Measurements from ENCODE around the gene LAMA5. TPM values are rescaled to one million over a fixed set of nuclear protein-coding genes. Genes with fewer than 3 reads are reported as not detected.

The LAMA5 gene
- total RNA-seq, 1 experiment from 2014 or later, result 81.2 TPM

DNA sequence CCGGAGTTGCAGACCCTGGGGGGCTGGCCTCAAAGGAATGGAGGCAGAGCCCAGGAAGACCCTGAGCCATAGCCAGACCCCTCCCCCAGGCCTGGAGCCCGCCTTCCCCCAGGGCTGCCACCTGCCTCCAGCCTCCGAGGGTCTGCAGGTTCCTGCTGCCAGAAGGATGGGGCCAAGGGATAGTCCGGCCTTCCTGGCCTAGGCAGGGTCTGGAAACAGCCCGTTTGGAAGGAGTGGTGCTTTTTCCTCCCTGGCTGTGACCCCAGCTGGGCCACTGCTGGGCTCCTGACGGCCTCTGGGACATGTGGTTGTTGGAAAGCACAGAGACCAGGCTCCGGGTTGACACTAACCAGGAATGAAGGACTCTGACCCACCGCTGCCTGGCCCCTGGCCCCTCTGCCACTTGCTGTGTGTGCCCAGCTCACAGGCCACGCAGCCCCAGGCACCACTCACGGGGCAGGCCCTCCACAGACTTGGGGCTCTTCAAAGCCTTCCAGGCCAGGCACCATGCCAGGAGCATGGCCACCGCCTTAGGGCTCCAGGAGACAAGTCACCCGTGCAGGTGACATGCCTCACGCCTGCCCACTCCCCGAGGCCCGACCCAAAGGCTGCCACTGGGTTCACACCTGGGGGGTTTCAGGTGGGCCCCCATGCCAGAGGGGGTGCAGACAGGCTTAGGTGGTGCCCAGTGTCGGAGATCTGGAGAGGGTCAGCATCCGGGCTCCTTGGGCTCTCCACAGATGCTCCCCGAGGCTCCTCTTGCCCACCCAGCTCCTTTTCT is 3.9 kb upstream of the LAMA5 start:
- DNase-seq (ENCODE audit: low spot score), result no peak

DNA sequence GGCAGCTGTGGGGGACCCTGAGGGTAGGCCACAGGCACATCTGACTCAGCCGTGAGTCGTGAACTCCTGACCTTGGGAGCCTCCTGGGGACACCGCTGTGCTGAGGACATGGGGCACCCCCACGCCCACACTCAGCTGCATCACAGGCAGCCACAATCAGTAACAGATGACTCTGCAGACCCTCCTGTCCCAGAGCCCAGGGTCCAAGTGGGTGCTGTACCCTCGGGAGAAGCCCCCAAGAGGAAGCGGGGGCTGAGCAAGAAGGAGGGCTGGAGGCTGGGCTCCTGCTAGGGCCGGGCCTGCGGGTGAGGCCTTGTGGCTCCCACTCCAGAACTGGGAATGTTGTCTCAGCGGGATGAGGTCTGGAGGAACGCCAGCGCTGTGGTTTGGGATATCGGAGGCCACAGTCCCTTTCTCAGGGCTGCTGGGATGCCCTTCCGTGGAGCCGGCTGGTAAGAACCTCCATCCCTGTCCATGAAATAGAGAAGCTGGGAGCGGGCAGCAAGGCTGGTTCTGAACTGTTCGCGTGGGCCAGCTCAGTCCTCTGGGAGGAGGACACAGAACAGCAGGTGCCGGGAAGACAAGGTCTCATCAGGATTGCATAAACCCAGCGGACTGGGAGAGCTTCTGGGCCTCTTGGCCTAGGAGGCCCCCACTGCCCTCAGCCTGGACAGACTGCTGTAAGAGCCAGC is 3.1 kb upstream of the LAMA5 start:
- DNase-seq (ENCODE audit: low spot score), result peak; percentile 97

DNA sequence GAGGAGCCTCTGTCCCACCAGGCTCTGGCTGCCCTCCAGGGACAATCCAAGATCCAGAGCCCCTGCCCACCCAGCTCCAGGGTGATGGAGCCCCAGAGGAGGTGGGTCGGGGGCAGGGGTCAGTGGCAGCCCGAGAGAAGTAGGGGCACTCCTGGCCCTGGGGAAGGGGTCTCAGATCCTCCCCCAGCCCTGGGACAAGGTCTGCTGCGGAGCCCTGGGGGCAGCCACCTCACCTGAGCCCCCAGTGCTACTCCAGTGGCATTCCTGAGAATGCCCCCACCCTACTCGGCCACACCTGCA is 2.7 kb upstream of the LAMA5 start:
- DNase-seq (ENCODE audit: low spot score), result no peak

DNA sequence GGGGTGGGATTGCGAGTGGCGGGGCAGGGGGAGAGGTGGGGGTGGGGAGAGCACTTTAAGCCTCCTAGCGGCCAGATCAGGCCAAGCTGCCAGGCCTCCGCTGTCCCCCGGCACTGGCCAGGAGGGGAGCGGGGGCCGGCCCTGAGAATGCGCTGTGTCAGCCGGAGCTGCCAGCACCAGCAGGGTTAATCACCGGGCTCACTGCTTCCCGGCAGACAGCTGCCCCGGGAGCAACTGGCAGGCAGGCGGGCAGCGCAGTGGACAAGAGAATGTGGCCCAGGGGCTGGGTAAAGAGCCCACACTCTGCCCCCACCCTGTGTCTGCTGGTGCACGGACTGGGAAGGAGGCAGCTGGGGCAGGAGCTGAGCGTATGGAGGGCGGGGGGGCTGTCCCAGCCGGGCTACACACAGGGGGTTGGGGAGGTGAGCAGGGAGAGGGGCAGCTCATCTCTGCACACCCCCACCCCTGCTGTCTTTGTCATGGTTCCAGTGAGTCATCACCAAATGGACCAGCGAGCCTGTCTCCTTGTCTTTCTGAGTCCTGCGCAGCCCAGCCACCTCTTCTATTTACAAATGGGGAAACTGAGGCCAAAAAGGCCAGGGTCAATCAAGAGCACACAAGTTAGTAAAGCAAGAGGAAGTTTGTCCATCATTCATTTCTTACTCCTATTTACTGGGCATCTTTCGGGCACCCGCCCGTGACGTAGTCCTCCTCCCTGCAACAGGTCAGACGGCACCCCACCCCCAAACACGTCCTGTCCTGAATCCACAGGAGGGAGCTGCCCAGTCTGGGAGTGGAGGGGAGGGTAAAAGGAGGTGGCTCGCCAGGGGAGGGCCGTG is 2.1 kb upstream of the LAMA5 start:
- DNase-seq (ENCODE audit: low spot score), result peak; percentile 89

DNA sequence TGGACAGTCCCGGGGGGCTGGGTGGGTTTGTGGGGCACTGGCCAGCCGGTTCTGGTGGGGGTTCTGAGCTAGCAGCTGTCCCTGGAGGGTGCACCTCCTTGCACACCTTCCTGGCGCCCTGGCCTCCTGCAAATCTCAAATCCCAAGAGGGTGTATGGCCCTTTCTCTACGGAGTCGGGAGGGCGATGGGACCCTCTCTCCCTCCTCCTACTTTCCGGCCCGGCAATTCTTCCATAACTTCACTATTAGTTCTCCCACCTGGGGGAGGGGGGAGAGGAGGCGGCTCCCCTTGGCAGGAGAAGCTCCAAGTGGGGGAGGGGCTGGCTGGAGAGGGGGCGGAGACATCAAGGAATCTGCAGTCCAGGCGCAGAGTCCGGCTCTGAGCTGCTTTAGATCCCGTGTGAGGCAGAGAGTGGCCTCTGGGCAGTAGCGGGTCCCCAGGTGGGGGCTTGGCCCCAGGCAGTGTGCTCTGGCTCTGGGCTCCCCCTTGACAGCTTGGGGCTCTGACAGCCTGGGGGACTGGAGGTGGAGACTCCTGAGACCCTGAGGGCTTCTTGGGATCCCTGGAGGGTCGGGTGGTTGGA is 1.4 kb upstream of the LAMA5 start:
- peak; percentile 57 for DNase-seq (ENCODE audit: low spot score)

DNA sequence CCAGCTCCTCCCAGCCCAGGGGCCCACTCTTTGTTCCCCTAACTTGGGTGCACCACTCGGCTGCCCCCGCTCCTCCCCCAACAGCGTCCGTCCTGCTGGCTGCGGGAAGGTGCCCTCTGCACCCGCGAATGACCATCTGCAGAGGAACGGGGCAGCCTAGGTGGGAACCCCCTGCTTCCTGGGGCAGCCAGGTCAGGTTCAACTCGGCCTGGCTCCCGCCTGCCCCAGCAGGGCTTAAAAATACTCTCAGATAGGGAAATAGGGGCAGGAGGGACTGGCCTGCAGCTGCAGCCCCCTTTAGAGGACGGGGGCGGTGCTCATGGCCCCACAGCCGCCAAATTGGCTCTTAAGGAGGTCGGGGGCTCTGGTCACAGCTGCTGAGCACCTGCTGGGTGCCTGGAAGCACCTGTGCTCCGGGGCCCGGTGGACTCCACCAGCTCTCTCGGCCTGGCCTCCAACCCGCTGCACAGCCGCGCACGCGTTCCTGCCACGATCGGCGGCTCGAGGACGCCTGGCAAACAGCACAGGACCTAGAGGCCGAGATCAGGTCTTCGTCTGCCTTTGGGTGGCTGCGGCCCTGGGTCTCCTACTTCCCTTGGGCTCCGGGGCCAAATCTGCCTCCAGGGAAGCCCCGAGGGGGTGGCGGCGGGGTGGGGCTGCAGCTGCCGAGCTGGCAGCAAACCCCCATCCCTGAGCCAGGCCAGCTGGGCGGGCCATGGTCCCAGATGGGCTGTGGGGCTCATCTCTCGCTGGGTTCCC is 700 bp upstream of the LAMA5 start:
- DNase-seq (ENCODE audit: low spot score), result no peak

DNA sequence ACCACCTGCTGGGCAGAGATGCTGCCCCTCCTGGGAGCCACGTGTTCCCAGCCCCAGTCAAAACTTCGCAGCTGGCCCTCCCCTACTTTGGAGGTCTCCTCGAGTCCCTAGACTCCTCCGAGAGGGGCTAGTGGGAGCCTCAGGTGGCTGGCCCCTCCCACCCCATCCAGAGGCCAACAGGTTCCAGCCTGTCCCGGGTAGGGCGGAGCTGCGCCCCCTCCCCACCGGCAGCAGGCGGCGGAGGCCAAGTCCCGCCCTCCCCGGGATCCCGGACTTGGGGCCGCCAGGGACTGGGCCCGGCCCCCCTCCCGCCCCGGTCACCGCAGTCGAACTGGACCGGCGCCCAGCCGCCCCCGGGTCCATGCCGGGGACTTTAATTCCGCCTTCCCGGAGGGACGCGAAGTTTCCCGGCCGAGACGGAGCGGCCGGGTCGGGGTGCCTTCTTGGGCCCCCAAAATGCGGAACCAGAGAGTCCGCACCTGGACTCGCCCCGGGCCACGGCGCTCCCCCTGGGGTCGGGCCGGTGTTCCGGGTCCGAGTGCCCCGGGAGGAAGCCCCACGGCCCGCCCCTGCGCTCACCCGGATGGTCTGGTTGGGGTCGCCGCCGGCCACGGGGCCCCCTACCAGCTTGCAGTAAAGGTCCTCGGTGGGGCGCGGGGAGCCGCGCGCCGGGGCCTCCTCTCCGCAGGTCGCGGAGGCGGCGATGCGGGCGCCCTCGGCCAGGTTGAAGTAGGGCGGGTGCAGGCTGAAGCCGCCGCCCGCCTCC is 559 bp downstream of the LAMA5 start:
- no peak for DNase-seq (ENCODE audit: low spot score)

DNA sequence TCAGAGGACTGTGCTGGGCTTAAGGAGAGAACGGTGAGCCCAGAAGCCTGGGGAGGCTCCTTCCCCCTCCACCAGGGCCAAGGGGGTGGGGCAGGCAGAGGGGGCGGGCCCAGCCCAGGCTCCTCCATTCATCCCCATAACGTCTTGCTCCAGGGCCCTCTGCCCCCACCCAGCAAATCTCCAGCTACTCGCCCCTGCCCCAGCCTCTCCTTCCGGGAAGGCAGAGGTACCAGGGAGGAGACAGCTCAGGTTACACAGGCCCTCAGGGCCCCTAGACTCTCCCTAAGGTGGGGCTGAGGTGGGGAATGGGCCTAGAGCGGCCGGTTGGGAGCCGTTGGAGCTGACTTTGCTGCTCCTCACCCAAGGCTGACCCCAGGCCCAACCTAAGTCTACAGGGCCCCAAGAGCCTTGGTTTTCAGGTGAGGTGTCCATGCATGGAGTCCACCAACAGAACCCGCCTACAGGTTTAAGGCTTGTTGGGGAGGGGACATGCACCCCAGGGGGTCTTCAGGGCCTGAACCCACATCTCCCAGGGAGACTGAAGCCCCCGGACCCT is 1.2 kb downstream of the LAMA5 start:
- peak; percentile 78 for DNase-seq (ENCODE audit: low spot score)

DNA sequence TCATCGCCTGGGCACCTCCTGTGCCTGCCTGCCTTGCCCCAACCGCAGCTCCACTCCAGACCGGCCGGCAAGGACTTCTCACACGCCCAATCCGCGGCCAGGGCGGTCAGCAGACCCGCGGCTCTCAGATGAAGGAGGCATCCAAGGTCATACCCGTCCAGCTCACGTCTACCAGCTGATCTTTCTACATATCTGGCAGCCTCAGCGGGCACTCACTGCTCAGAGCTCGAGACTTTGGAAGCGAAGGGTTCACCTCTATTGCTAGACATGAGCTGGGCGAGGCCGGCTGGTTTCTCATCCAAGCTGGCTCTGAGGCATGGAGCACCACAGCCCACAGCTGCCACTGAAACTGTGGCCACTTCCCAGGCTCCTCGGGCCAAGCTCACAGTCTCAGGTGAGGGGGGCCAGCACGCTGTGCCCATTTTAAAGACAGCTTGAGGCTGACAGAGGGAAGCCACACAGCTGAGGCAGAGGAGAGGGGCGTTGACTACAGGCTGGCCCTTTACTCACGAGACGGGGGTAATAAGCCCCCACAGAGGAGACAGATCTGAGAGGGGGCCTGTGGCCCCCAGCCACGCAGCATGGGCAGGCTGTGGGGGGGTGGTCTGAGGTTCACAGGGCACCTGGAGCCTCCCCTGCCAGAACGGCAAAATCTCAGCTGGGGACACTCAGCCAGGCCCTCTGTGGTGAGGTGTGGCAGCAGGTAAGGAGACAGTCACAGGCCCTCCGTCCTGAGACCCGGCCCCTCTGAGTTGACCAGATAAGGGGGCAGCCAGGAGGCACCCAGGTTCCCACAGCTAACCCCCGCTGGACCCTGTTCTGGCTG is 2.0 kb downstream of the LAMA5 start:
- DNase-seq (ENCODE audit: low spot score), result peak; percentile 67

DNA sequence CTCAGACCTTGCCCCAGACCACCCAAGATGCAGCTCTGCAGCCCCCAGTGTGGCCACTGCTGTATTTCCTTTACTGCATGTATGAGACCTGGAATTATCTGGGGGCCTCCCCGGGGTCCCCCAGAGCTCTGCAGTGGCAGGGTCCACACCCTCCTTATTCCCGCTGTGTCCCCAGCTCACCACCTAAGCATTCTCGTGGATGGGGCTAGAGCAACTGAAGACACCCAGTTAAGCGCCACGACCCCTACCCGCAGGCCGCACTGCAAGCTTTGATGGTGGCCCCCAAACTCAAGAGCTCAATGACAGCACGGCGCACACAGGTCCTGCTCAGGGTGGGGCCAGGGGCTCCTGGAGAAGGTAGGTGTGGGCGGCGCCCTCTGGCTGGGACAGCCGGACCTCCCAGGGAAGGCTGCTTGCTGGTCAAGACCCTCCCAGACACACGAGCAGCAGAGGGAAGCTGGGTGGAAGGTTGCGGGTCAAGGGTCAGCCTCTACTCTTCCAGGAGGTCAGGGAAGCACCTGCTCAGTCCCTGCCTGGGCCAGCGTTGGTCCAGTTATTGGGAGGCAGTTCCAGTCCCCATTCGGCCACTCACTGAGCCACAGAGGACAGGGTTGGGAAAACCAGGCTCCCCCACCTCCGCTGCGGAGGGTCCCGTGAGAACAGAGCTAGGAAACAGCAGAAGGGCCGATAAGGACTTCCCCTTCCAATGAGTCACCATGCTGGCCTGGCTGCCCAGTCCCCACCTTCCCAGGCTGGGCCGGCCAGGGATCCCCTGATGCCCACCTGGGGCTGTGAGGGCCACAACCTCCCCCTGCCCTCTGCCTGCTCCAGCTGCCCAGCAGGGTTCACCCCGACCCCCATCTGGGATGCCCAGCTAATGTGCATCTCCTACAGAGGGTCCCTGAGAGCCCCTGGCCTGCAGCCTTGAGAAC is 2.9 kb downstream of the LAMA5 start:
- DNase-seq (ENCODE audit: low spot score), result peak; percentile 84

DNA sequence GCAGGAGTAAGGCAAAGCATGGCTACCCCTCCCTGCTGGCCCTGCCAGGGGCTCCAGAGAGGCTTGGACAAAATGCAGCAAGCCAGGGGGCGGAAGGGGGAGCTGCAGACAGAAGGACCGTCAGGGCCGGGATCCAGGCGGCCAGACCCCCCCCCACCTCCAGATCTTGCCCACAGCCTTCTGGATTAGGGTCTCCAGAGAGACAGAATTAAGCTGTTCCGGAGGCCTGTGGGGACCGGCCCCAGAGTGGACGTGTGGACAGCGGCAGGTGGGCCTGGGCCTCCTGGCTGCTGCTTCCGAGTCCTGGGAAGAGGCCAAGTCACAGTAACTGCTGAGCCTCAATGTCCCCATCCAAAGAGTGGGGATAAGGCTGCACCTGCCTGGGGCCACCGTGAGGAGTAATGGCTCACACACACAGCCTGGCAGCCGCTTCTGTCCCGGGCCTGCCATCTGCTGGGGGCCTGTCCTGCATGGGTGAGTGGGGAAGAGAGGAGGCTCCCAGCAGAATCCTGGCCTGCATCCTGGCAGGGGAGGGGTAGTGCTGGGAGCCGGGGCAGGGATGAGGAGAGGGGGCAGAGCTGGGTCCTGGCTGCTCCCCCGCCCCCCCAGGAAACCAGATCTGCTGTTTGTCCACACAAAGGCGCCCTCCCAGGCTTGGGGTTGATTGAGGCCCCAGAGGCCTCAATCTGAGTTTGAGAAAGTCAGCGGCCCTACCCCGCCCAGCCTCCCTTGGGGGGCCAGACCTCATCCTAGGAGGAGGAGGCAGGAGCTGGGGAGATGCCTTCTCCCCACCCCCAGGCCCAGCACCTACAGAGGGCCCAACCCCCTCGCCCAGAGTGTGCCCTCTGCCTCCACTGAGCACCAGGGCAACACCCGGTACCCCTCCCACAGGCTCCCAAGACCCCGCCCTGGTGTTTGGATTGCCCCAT is 3.9 kb downstream of the LAMA5 start:
- peak; percentile 71 for DNase-seq (ENCODE audit: low spot score)

DNA sequence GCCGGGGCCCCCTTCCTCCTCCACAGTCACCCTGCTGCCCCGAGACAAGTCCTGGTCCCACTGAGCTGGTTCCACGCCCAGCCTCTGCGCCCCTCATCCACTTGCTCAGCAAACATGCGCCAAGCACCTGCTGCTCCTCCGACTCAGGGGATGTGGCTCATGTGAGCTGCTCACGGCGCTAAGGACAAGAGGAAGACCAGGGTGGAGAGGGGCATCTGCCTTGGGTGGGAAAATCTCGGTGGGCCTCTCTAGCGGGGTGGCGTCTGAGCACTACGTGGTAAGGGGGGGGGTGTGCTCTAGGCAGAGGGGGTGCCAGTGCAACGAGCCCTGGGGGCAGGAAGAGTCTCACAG is 4.5 kb downstream of the LAMA5 start:
- DNase-seq (ENCODE audit: low spot score), result no peak

DNA sequence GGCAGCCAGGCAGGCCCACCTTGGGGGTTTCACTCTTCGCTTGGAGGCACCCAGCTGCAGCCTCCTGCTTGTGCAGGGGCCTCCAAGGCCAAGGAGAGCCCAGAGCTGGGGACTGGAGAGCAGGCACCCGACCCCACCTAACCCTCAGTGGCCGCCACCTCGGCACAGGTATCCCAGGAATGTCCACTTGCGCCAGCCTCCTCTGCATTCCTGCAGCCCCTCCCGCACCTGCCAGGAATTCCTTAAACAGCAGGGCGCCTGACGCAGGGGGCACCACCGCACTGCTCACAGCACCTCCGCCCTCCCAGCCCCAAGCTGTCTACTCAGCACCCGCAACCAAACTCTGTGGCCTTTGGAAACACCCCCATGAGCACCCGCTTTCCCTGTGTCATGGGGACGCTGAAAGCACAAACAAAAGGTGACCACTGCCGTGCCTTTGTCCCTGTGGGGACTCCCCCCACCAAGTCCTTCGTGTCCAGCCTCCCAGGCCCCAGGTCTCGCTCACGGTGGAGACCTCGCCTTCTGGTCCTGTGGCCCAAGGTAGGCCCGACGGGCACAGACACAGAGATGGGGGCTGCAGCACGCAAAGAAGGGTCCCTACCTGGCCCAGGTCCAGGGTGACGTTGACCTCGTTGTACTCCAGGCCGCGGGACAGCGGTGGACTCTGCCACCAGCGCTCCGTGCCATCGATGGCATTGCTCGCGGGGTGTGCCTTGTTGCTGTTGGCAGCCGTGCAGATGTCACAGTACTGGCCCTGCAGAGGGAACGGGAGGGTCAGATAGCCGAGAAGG is 5.1 kb downstream of the LAMA5 start:
- peak; percentile 75 for DNase-seq (ENCODE audit: low spot score)

DNA sequence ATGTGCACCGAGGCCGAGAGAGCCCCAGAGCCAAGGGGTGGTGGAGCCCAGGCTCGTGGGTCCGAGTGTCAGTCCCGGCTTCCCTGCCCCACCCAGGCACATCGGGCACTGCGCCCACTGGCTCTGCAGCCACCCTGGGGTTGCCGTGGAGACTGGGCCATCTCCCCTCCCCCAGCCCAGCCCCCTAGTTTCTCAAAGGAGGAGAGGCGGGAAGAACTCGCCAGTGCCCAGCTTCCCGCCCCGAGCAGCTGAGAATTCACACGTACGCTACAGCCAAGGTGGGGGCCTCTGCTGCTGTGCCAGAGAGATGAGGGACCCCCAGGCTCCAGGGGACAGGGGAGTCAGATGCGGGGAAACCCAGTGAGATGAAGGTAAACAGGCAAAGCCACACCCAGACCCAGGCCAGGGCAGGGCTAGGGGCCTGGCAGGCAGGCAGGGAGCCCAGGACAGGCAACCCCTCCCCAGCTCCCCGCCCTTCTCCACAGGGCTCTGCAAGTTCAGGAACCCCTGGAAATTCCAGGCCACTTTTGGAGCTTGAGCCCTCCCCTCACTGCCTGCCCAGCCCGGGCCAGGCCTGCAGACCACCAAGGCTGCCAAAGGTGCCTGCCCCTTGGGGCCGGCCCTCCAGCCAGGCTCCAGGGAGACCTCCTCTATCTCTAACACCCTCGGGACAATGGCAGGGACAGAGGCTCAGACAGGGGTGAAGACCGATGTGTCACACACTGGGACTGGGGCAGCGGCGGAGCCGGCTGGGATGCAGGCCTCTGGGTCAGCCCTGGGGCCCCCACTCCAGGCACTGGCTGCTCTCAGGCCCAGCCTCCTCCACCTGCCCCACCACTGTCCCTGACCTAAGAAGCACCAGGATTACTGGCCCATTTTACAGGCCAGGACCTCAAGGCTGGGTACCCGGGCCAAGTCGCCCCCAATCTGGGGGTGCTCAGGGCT is 6.0 kb downstream of the LAMA5 start:
- peak; percentile 72 for DNase-seq (ENCODE audit: low spot score)

DNA sequence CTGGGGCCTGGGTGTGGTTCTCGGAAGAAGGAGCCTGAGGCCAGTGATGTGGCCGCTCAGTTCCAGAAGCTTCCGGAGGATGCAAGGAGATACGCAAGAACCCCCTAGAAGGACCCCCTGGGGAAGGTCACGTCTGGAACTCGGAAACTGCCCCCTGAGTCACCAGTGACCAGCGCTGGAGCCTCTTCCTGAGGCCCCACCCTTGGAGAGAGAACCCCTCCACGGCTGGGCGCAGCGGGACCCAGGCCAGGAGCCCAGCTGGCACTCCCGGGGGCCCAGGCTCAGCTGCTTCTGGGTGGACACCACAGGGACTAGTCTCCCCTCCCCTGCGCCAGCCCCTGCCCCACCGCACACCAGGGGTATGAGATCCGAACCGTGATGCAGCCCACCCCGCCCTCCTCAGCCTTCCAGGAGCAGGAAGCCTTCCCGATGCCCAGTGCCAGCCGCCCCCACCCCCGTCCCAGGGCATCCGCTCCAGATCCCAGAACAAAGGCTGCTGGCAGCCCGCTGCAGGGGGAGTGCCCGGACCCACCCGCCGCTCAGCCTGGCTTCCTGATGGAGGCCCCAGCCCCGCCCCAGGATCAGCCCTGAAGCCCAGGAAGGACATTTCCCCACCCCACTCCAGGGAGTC is 7.5 kb downstream of the LAMA5 start:
- peak; percentile 99 for DNase-seq (ENCODE audit: low spot score)
